SKM-1 (cell line): ENCODE results near the gene ATG2B.

Experiments used
- DNase-seq: peaks from one replicate; lab custom pipeline; 2025; ENCODE audit not compliant: unreplicated experiment; lab: John Stamatoyannopoulos, UW

ATG2B gene

GRCh38 chr14:96229315-96229714, 133.8 kb downstream of the ATG2B start:
- DNase-seq = no peak
